K562 (cell line): Measurements from ENCODE around the gene RNF13. TPM values are rescaled to one million over a fixed set of nuclear protein-coding genes. Genes with fewer than 3 reads are reported as not detected.

Experiments used
- ATAC-seq: fragments of 200-7000 bp; cut with Tn5 transposase; 3 replicates; pipeline ENCODE4 v1.9.1; 2020; ENCODE audit warnings: moderate library complexity
- BruUV-seq: library from RNA; stranded (reverse); fragments of 400-500 nt; replicated peaks from 2 replicates; lab custom pipeline; 2021; lab: Mats Ljungman, UMichigan
- CTCF ChIA-PET: fragments of 300-600 bp; formaldehyde crosslinking; extraction: SDS; loops from one replicate; lab custom pipeline; 2021; ENCODE audit warnings: low intra/inter-chr PET ratio; lab: Yijun Ruan, JAX
- POLR2A ChIA-PET: fragments of 300-600, 350-650 bp; sonication (Branson Sonifier 250); formaldehyde crosslinking; extraction: SDS; loops from one replicate; lab custom pipeline; 2021; ENCODE audit warnings: antibody characterized with exemption, inconsistent platforms; lab: Yijun Ruan, JAX
- DNase-seq, 4 experiments: peaks; one replicate each; pipeline versions ENCODE4 v3.0.0 to v3.0.0-alpha.2; 2011 to 2018; ENCODE audit warnings: low spot score in 3 of 4, mixed read lengths in 3 of 4; ENCODE audit errors: extremely low read depth in 1 of 4
- FAIRE-seq: peaks from 2 replicates; lab custom pipeline; 2011; peaks lifted over from hg19 to GRCh38; lab: Jason Lieb, UNC
- H2AFZ ChIP-seq: 2 replicates; pipeline ENCODE4 v1.6.0; 2011; ENCODE audit warnings: low read depth, low read length, control low read depth, inconsistent platforms
- H3K27ac ChIP-seq: fragments of 200-600 bp; 3 replicates; pipeline ENCODE4 v1.8.0; 2011; ENCODE audit warnings: low read depth, mild to moderate bottlenecking, control low read depth, inconsistent platforms, low read length, moderate library complexity, mixed read lengths; ENCODE audit errors: extremely low read depth
- H3K27me3 ChIP-seq, 2 experiments: fragments of 300-600 bp in 1 of 2; 2 replicates in 1 of 2; 3 replicates in 1 of 2; pipeline versions ENCODE4 v1.6.0 to v1.8.0; 2011; ENCODE audit warnings: inconsistent platforms in 2 of 2, low read length in 2 of 2, mild to moderate bottlenecking in 1 of 2, mixed read lengths in 1 of 2, moderate library complexity in 1 of 2; ENCODE audit not compliant: control insufficient read depth in 2 of 2, insufficient read depth in 2 of 2
- H3K36me3 ChIP-seq: fragments of 300-600 bp; 3 replicates; pipeline ENCODE4 v1.8.0; 2011; ENCODE audit warnings: mild to moderate bottlenecking, low read length, inconsistent platforms; ENCODE audit not compliant: control insufficient read depth, insufficient read depth
- H3K4me1 ChIP-seq, 2 experiments: fragments of 200-600 bp in 1 of 2; replicated peaks in 1 of 2; 2 replicates in 1 of 2; 3 replicates in 1 of 2; pipeline versions ENCODE4 v1.5.1 to v1.8.0; 2011; ENCODE audit warnings: inconsistent platforms in 2 of 2, low read length in 2 of 2, mild to moderate bottlenecking in 1 of 2, mixed read lengths in 1 of 2, moderate library complexity in 1 of 2; ENCODE audit not compliant: control insufficient read depth in 2 of 2, insufficient read depth in 2 of 2
- H3K4me2 ChIP-seq: 2 replicates; pipeline ENCODE4 v1.6.1; 2011; ENCODE audit warnings: low read length, control low read depth, inconsistent platforms, mixed read lengths; ENCODE audit not compliant: insufficient read depth
- H3K4me3 ChIP-seq: fragments of 200-600 bp; sonication (generic), shearing (Covaris generic); 2 replicates; pipeline ENCODE4 v1.5.1; 2016; ENCODE audit warnings: control low read depth, inconsistent platforms
- H3K79me2 ChIP-seq: fragments of 200-600 bp; 3 replicates; pipeline ENCODE4 v1.8.0; 2011; ENCODE audit warnings: low read length, inconsistent platforms; ENCODE audit not compliant: control insufficient read depth, insufficient read depth
- H3K9ac ChIP-seq, 2 experiments: 2 replicates each; pipeline versions ENCODE4 v1.6.0 to v1.6.1; 2011; ENCODE audit warnings: low read depth in 2 of 2, low read length in 2 of 2, control low read depth in 1 of 2, inconsistent platforms in 1 of 2, mild to moderate bottlenecking in 1 of 2, mixed read lengths in 1 of 2; ENCODE audit not compliant: insufficient read depth in 1 of 2
- H3K9me1 ChIP-seq: one replicate; pipeline ENCODE4 v1.6.0; 2011; ENCODE audit warnings: inconsistent platforms, mild to moderate bottlenecking, low read length, moderate library complexity; ENCODE audit not compliant: control insufficient read depth, insufficient read depth
- H3K9me3 ChIP-seq: replicated peaks from 2 replicates; pipeline ENCODE4 v1.5.1; 2011; ENCODE audit warnings: low read depth, low read length, inconsistent platforms; ENCODE audit not compliant: control insufficient read depth, insufficient read depth
- H4K20me1 ChIP-seq: replicated peaks from 2 replicates; pipeline ENCODE4 v1.6.1; 2011; ENCODE audit warnings: low read length, inconsistent platforms, mixed read lengths; ENCODE audit not compliant: control insufficient read depth, insufficient read depth
- BRD4 ChIP-seq: fragments of 200-600 bp; sonication (generic); IDR thresholded peaks from 2 replicates; pipeline ENCODE4 v1.6.1; 2017; ENCODE audit warnings: inconsistent platforms
- CEBPB ChIP-seq: fragments of 450-650 bp; IDR thresholded peaks from 2 replicates; pipeline ENCODE4 v1.6.1; 2016; ENCODE audit warnings: missing genetic modification characterization, missing compliant biosample characterization
- CTCF ChIP-seq, 3 experiments: IDR thresholded peaks in 2 of 3; conservative IDR thresholded peaks in 1 of 3; 2 replicates each; pipeline ENCODE4 v1.5.1; 2011 to 2012; ENCODE audit warnings: low read length in 3 of 3, mild to moderate bottlenecking in 3 of 3, control low read depth in 2 of 3, improper control_type of control experiment in 1 of 3, inconsistent platforms in 1 of 3, low read depth in 1 of 3, mixed read lengths in 1 of 3, moderate library complexity in 1 of 3; ENCODE audit not compliant: insufficient read depth in 2 of 3
- ERF ChIP-seq: fragments of 450-650 bp; formaldehyde crosslinking; IDR thresholded peaks from 2 replicates; pipeline ENCODE4 v1.4.0; 2020; ENCODE audit warnings: mild to moderate bottlenecking, mixed read lengths
- HMGXB4 ChIP-seq: sonication (generic); formaldehyde crosslinking; IDR thresholded peaks from 2 replicates; pipeline ENCODE4 v1.8.1; 2023; ENCODE audit warnings: mild to moderate bottlenecking, missing genetic modification reagents
- NONO ChIP-seq, 2 experiments: fragments of 200-400 bp in 1 of 2; fragments of 450-650 bp in 1 of 2; formaldehyde crosslinking in 1 of 2; IDR thresholded peaks; 2 replicates each; pipeline ENCODE4 v1.6.1; 2017; ENCODE audit warnings: low read depth in 2 of 2, mild to moderate bottlenecking in 2 of 2, moderate library complexity in 2 of 2, low read length in 1 of 2
- PKNOX1 ChIP-seq: fragments of 450-650 bp; IDR thresholded peaks from 2 replicates; pipeline ENCODE4 v1.6.1; 2016
- POLR2H ChIP-seq: IDR thresholded peaks from 2 replicates; pipeline ENCODE4 v1.6.1; 2016; ENCODE audit warnings: missing genetic modification characterization, low read depth, mild to moderate bottlenecking, control low read depth, missing compliant biosample characterization, moderate library complexity
- PTRF ChIP-seq: fragments of 450-650 bp; IDR thresholded peaks from 2 replicates; pipeline ENCODE4 v1.6.1; 2016; ENCODE audit warnings: mild to moderate bottlenecking, missing genetic modification characterization, missing compliant biosample characterization
- RAD51 ChIP-seq: fragments of 450-650 bp; IDR thresholded peaks from 2 replicates; pipeline ENCODE4 v1.7.1; 2016; ENCODE audit warnings: low read depth, mild to moderate bottlenecking, borderline replicate concordance
- SIN3B ChIP-seq: fragments of 450-650 bp; IDR thresholded peaks from 2 replicates; pipeline ENCODE4 v1.6.1; 2017; ENCODE audit warnings: low read depth, mild to moderate bottlenecking, moderate library complexity
- TAF7 ChIP-seq: fragments of 450-650 bp; IDR thresholded peaks from 2 replicates; pipeline ENCODE4 v1.6.1; 2016; ENCODE audit warnings: missing genetic modification characterization, missing compliant biosample characterization
- ZBTB8A ChIP-seq: fragments of 450-650 bp; IDR thresholded peaks from 2 replicates; pipeline ENCODE4 v1.6.1; 2018; ENCODE audit warnings: mild to moderate bottlenecking, moderate library complexity; ENCODE audit not compliant: partially characterized antibody
- ZNF253 ChIP-seq: fragments of 250-450 bp; sonication (Bioruptor Pico); conservative IDR thresholded peaks from 2 replicates; pipeline ENCODE4 v1.6.1; 2021; ENCODE audit warnings: mild to moderate bottlenecking
- ZNF512 ChIP-seq: IDR thresholded peaks from 2 replicates; pipeline ENCODE4 v1.6.1; 2016; ENCODE audit warnings: missing genetic modification characterization, missing compliant biosample characterization
- WGBS: fragments of 100-300 bp; shearing (Covaris generic); methylation state at CpG from one replicate; pipeline ENCODE4 v1.1.6; 2016; ENCODE audit warnings: low coverage, mixed read lengths; ENCODE audit not compliant: insufficient coverage; ENCODE audit errors: missing lambda C conversion rate; 5-methylcytosine and 5-hydroxymethylcytosine counted together
- in situ Hi-C: fragments of 300-500 bp; cut with MboI; formaldehyde crosslinking; loops from 4 replicates; pipeline ENCODE4 v1.15.0; 2018; ENCODE audit warnings: inconsistent platforms, mixed read lengths
- intact Hi-C: fragments of 100-400 bp; cut with micrococcal nuclease; formaldehyde crosslinking; loops from 2 replicates; pipeline ENCODE4 v1.14.2; 2022
- polyA plus RNA-seq, 8 experiments: library from polyadenylated mRNA; depleted of rRNA in 4 of 8; stranded (reverse) in 5 of 8; unstranded in 3 of 8; fragments of >200 nt; fragmentation: Nextera tagmentation in 2 of 8; fragmentation: Illumina TruSeq in 1 of 8; extraction: Ambion mirVana in 2 of 8; extraction: Trizol in 1 of 8; gene quantifications; 2 replicates each; pipeline versions ENCODE4 v1.2.1 to v1.2.3, GENCODE V29; 2011 to 2014; ENCODE audit warnings: inconsistent platforms in 1 of 8, missing spikeins in 1 of 8
- total RNA-seq, 7 experiments: library from RNA; depleted of rRNA in 6 of 7; stranded (reverse); fragments of >200 nt in 6 of 7; fragmentation: Illumina TruSeq in 2 of 7; extraction: Trizol in 2 of 7; gene quantifications; 2 replicates each; pipeline versions ENCODE4 v1.2.1 to v1.2.3, GENCODE V29; 2011 to 2021; ENCODE audit warnings: low replicate concordance in 1 of 7

Gene RNF13
- total and polyA plus RNA-seq, 9 of the 15 experiments (the other 6 are each of a cell fraction or from before 2014, with no cell fraction given) = 12.7 to 35.8 (median 18.9) TPM

GRCh38 chr3:149770246-149770645, 42.8 kb upstream of the RNF13 start (continued):
- TF ChIP-seq ZNF253 (CRISPR knock-in tag) (no peak), TAF7 (no peak), PTRF (tag) (no peak), BRD4 (no peak), HMGXB4 (CRISPR knock-in tag) (no peak), NONO (IDR thresholded peaks at IDR 0.05; ENCODE audit: low read depth in 2 of 2, low read length in 1 of 2) (no peak), RAD51 (no peak), CEBPB (tag) (no peak)

GRCh38 chr3:149771652-149772271, 41.3 kb upstream of the RNF13 start:
- no peak overlapping the region for H2AFZ ChIP-seq
- BruUV-seq = no TSS peak
- ATAC-seq (peak; percentile 92), DNase-seq (peak; percentile 55 to 63 (median 57)), FAIRE-seq (peak; percentile 66)
- in situ Hi-C loops (no loop called here), intact Hi-C loops (loop anchor here (1.0 to 2.0 kb wide), 2 partner anchors 203 to 259 kb away; no protein-coding TSS in a partner anchor)
- H4K20me1 ChIP-seq = no peaks in the 10 kb centered on the region
- H3K27me3 ChIP-seq = peaks cover 4 to 13% of the 10 kb centered on the region in 2 experiments; a peak in 3 of 5 replicates
- no peaks in the 10 kb centered on the region for H3K4me1 ChIP-seq
- H3K4me2 ChIP-seq = no peak overlapping the region
- no peak overlapping the region for H3K4me3 ChIP-seq
- no peaks in the 10 kb centered on the region for H3K79me2 ChIP-seq
- ChIA-PET POLR2A (interaction anchor here (0.6 to 1.0 kb wide), 3 partner anchors 48 to 225 kb away, joined by 3 to 4 read pairs (median 4); no protein-coding TSS in a partner anchor), CTCF (interaction anchor here (0.7 to 1.0 kb wide), 2 partner anchors 153 to 278 kb away, joined by 3 to 5 read pairs; no protein-coding TSS in a partner anchor)
- no peak overlapping the region for H3K27ac ChIP-seq
- no peaks in the 10 kb centered on the region for H3K9me3 ChIP-seq
- WGBS = 13% methylated on average over 7 of the region's 8 CpGs
- no peaks in the 10 kb centered on the region for H3K9me1 ChIP-seq
- no peaks in the 10 kb centered on the region for H3K36me3 ChIP-seq
- H3K9ac ChIP-seq = no peak overlapping the region
- TF ChIP-seq ERF (CRISPR knock-in tag) (no peak), ZBTB8A (no peak), SIN3B (no peak), POLR2H (tag) (no peak), CTCF (IDR thresholded peaks at IDR 0.05 in 2 of 3, conservative IDR thresholded peaks at IDR 0.05 in 1 of 3; ENCODE audit: insufficient read depth in 2 of 3, low read depth in 1 of 3, low read length in 3 of 3) (peak; percentile 67 to 76 (median 75)), ZNF512 (no peak), PKNOX1 (peak; percentile 79)
